A172 (cell line): ENCODE results near the gene DNAAF5. TPM values are rescaled to one million over a fixed set of nuclear protein-coding genes. Genes with fewer than 3 reads are reported as not detected.

ENCODE experiments used
- DNase-seq: peaks from one replicate; pipeline ENCODE4 v3.0.0-alpha.2; 2015; ENCODE audit warnings: low spot score
- total RNA-seq: library from RNA; depleted of rRNA; stranded (reverse); fragments of >200 nt; shearing (Covaris generic); gene quantifications from 2 replicates; pipeline ENCODE4 v1.2.3, GENCODE V29; 2014

The DNAAF5 gene
- total RNA-seq, 1 experiment from 2014 or later: 95.9 TPM

DNA sequence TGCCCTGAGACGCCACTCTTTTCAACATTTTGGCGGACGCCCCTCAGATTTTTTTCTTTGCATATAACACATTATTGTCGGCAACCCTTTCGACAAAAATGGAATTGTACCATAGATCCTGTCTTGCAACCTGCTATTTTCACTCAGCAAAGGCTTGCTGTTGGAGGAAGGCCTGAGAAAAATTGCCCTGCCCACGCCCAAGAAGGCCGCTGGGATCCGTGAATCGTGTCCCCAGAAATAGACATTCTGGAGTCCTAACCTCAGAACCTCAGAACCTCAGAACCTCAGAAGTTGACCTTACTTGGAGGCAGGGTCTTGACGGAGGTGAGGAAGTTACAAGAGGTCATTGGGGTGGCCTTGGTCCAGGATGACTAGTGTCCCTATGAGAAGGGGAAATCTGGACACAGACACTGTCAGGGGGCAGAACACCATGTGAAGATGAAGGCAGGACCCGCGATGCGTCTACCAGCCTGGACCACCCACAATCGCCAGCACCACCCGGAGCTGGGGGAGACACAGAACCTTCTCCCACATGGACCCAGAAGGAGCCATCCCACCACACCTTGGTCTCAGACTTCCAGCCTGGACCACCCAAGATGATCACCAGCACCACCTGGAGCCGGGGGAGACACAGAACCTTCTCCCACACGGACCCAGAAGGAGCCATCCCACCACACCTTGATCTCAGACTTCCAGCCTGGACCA lies 19.1 kb upstream of the DNAAF5 start:
- DNase-seq: no peak

DNA sequence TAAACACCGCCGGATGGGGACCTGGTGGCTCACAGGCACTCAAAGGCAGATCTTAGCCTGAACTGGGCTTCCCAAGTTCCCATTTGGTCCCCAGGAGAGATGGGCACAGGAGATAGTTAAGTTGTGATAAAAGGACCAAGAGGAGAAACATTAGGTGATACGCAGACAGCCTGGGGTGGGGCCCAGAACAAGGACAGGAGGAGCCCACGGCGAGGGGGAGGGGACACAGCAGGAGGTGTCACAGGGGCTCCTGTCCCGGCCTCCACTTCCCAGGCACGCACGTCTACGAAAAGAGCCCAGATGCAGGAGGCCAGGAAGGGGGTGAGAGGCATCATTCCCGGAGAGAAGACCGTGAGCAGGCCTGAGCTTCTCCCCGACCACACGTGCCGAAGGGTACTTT lies 16.3 kb upstream of the DNAAF5 start:
- no peak for DNase-seq

DNA sequence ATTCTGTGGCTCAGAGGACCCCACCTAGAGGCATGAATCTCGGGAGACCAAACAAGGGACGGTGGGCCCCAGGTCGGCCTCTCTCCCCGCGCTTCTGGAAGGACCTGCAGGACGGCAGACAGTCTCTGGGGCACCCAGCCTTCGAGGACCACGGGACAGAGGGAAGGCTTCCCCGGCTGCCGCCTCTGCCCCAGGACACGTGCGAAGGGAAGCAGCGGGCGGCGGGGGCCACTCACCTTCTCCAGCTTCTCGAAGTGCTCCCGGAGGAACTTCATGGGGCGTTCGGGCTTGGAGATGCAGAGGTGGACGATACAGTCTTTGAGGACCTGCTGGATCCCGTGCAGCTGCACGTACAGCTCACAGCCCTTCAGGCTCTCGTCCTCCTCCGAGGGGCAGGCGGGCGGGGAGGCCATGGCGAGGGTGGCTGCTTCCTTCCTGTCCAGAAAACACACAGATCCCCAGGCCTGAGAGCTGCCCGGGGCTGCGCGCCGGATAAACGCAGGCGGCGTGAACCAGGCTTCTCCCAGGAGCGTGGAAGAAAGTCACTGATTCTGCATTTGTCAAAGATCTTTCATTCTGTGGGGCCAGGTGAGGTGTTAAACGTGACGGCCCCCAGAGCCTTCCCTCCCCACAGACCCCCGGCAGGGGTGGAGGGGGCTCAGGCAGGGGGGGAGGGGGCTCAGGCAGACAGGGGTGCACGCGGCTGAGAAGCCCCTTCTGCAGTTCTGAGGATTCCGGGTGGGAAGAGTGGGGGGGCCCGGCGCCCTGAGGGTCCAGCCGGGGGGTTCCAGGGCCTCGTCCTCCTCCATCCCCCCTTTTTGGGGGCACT lies 15.2 kb upstream of the DNAAF5 start:
- no peak for DNase-seq

DNA sequence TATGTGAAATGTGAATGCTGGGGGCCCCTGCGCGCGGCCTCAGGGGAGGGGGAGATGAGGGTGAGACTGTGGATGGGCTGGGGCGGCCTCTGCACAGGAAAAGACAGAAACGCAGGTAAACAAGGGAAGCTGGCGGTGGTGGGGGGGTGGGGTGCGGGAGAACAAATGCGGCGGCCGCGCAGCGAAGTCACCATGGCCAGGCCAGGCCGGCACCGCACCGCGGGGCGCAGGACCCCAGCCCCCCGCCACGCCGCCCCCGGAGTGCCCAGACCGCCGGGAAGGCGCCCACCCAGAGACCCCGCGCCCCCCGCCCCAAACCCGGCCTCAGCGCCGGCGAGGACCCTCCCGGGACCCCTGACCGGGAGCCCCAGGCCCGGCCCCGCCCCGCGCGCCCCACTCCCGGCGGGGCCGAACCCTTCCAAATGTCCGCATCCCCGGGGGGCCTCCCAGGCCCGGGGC lies 14.5 kb upstream of the DNAAF5 start:
- no peak for DNase-seq

DNA sequence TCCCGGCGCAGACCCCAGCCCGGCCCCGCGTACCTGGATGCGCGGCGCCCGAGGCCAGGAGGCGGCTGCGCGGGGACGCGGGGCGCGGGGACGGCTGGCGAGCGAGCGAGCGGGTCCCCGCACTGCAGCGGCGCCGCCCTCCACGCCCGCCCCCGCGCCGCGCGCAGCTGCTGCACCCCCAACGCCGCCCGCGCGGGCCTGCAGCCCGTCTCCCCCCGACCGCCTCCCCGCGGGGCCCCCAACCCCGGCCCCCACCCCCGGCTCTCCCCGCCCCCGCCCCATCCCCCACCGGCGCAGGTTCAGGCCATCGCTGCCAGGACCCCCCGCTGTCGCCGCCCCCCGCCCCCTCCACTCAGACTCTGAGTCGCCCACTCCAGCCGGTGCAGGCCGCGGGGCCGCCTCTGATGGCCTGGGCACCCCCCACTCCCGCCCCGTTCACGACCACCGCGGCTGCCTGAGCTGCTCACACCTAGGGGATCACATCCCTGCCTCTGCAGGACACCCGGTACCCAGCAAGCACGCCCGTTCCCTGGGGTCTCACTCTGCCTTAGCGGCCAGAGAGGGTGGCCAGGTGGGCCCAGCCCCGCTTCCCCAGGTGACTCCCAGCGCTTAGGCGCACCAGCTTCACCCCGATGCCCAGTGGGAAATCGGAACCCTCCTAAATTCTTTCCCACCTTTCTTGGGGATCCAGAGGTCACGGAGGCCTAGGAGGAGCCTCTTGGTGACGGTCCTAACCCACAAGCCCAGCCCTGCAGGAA lies 13.9 kb upstream of the DNAAF5 start:
- DNase-seq: no peak

DNA sequence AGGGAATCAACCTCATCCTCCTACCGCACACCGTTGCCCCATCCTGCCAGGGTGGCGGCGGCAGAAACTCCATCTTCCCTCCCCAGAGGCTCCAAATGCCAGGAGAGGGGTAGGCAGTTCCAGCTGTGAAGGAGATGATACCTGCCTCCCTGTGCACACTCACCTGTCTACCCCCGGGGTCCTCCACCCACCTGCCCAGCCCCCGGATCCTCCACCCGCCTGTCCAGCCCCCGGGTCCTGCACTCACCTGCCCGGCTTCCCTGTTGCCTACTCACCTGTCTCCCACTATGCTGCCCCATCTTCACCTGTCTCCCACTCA lies 13.4 kb upstream of the DNAAF5 start:
- no peak for DNase-seq

DNA sequence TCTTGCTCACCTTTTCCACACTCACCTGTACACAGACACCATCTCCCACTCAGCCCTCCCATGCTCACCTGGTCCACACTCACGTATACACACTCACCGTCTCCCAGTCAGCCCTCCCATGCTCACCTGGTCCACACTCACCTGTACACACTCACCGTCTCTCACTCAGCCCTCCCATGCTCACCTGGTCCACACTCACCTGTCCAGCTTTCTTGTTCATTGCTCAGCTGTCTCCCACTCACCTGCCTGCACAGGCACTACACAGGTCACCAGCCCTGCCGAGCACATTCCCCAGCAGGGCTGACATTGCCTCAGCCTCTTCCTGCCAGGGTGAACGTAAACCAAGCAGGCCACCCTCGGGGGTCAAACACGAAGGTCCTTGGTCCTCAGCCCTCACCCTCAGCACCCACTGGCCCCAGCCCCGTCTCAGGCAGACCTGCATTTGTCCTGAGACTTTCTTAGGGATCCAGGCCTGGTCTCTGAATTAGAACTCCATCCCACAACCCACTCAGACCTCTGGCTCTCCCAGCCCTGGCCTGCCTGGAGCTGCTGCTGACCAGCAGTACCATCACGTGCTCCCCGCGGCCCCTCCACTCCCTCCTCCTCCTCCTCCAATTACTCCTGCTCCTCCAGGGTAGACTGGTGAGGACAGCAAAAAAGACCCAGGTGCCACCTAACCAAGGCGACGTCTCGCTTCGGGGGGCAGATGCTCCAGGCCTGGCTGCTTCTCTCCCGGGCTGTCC lies 12.8 kb upstream of the DNAAF5 start:
- DNase-seq: no peak

DNA sequence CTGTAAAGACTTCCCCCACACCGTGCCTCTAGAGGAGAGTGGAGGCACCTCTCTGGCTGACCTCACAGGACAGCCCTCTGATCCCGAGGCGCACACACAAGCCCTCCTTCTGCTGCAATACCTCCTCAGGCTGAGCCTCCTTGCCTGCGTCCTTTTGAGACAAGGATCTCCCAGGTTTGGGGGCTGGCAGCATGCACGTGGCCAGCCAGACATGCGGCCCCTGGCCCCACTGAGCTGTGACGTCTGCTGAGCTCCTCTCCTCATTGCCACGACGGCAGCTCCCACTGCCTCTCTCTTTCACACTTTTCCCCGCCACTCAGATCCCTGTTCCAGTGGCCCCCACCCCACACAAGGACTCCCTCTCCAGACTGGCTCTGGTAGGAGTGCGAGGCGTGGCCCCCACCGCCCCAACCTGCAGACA lies 12.2 kb upstream of the DNAAF5 start:
- no peak for DNase-seq

DNA sequence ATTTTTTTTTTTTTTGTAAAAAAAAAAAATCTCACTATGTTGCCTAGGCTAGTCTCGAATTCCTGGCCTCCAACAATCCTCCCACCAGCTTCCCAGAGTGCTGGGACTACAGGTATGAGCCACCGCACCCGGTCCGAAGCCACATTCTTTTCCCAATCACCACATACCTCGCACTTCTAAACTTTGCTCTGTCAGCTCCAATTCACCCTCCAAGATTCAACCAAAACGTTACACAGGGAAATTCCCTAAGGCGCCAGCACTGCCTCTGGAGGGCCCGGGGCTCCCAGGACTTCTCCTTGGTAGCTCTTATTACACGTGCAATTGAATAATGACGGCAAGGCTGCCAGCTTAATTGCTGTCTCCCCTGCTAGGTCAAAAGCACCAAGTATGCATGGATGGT lies 10.3 kb upstream of the DNAAF5 start:
- no peak for DNase-seq

DNA sequence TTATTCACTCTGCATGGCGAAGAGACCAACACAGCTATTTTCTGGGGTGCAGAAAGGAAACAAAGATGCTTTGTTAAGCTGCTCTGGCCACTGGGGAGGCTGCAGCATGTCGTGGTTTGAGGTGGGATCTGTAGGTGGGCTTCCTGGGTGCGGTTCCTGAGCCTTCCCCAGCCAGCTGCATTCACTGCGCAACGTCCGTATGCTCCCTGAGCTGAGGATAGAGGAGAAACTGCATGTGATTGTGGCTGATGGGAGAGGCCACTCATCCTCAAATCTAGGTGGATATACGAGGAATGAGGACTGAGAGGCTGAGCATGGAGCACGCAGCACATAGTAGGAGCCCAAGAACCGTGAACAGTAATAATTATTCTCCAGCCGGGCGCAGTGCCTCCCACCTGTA lies 9.9 kb upstream of the DNAAF5 start:
- no peak for DNase-seq

DNA sequence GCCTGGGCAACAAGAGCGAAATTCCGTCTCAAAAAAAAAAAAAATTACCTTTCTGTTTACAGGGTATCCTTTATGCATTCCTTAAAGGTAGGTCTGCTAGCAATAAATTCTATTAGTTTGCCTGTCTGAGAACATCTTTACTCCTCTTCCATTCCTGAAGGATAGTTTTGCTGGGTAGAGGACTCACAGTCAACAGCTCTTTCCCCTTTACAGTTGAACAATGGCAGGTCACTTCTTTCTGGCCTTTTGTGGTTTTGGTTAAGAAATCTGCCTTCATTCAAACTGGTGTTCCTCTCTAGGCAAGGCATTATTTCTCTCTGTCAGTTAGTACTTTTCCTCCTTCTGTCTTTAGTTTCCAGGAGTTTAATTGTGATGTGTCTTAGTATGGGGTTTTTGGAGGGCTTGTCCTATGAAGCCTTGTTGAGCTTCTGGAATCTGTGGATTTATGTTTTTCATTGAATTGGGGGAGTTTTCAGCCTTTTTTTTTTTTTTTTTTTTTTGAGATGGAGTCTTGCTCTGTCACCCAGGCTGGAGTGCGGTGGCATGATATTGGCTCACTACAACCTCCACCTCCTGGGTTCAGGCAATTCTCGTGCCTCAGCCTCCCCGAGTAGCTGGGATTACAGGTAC lies 4.8 kb upstream of the DNAAF5 start:
- peak; percentile 22 for DNase-seq

DNA sequence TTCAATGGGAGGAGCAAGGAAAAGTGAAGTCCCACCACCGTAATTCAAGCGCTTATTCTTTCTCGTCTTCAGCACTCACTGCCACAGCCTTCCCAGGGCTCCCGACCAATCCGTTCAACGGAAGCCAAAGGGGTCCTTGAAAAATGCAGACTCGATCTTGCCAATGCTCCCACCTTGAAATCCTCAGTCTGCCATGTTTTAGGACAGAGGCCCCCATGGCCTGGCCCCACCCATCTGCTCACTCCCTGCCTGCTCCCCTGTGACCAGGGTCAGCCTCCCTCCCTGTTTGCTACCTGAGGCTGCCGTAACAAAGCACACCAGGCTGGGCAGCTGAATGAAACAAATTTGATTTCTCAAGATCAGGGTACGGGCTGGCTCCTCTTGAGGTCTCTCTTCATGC lies 3.0 kb upstream of the DNAAF5 start:
- DNase-seq: no peak

DNA sequence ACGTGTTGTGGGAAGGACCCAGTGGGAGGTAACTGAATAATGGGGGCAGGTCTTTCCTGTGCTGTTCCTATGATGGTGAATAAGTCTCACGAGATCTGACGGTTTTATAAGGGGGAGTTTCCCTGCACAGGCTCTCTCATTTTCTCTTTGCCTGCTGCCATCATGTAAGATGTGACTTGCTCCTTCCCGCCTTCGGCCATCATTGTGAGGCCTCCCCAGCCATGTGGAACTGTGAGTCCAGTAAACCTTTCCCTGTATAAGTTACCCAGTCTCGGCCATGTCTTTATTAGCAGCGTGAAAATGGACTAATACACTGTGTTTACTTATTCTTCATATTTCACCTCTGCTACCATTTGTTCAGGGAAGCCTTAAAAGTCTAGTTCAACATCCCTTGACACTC lies 2.2 kb upstream of the DNAAF5 start:
- DNase-seq: no peak

DNA sequence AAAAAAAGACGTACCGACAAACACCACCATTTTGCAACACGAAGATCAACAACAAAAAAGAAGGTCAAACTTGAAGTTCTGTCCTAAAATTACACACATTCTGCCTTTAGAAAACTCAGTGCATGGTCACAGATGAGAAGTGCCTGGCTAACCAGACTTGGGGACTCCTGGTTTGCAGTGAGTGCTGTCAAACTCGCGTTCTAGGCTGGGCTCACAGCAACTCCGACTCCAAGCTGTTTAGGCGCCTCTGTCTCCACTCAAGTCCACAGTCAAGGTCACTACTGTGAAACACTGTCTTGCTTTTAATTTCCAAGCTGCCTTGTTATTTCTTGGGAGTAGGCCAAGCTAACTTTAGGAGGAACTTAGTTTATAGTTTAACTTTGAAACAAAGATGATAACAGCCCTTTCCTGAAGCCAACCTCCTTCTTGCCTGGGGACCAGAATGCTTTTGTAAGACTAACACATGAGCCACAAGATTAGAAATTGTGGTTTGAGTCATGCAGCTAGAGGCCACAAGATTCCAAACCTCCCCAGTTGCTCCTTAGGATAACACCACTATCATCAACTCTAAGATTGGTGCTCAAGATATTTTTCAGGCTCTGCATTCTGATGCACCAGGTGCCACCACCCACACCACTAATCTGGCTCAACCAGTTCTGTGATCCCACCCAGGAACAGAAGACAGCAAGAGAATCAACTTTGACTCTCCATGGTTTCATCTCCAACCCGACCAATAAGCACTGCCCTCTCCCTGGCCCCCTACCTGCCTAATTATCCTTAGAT lies 1.1 kb upstream of the DNAAF5 start:
- peak; percentile 57 for DNase-seq

DNA sequence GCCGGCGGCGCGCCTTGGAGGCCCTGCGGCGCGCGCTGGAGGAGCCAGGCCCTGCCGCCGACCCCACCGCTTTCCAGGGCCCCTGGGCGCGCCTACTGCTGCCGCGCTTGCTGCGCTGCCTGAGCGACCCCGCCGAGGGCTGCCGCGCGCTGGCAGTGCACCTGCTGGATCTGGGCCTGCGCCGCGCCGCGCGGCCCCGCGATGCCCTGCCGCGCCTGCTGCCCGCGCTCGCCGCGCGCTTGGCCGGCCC lies 280 bp downstream of the DNAAF5 start:
- no peak for DNase-seq

DNA sequence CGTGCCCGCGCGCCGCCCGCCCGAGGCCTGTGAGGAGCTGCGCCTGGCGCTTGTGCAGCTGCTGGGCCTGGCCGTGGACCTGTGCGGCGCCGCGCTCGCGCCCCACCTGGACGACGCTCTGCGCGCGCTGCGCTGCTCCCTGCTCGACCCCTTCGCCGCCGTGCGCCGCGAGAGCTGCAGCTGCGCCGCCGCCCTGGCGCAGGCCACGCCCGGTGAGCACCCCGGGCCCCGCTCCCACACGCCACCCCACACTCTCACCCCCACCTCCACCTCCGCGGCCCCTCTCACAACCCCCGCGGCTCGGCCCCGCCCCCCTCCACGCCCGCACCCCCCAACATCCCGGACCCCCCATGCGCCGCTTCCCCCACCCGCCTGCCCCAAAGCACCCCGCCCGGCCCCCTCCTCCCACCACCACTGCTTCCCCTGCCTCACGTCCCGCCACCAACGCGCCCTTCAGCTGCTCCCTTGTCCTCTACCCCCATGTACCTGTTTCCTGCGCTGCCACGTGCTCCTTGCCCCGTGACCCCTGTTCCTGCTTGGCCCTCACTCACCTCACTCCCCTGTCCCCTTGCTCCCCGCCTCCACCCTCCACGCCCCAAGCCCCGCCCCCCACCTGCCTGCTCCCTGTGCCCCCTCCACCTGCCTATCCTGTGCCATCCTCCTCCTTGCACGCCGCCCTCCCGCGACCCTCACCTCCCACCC lies 756 bp downstream of the DNAAF5 start, which contains the start of gene PRKAR1B:
PRKAR1B (minus strand) TSS at position 178 of the 702 bp plus-strand sequence. CDS start 15,776 bp downstream, outside the sequence.
- no peak for DNase-seq

DNA sequence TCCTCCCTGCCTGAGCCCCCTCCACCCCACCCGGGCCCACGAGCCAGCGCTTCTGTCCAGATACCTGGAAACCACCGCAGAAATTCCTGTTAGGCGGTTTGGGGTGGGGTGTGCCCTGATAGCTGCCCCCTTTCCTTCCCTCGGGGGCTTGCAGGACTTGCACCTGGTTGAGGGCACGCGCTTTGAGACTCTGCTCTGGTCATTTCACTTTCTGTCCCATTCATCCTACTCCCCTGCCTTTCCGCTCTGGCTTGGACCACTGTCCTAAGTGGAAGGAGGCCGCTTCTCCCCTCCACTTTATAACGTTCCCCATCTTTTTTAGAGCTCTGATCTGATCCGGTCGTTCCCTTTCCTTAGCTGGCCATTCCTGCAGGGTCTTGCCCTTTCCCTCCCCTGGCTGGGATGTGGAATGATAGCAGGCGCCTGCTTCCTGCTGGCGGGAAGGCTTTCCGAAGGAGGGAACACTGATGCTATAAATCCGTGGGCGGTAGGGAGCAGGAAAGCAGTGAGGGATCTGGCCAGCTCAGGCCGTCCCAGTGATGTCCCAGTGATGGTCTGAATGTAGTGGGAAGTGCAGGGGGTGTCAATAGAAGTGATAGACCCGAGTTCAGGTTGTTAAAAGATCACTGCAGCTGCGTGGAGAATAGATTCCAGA lies 1.4 kb downstream of the DNAAF5 start:
- DNase-seq: no peak

DNA sequence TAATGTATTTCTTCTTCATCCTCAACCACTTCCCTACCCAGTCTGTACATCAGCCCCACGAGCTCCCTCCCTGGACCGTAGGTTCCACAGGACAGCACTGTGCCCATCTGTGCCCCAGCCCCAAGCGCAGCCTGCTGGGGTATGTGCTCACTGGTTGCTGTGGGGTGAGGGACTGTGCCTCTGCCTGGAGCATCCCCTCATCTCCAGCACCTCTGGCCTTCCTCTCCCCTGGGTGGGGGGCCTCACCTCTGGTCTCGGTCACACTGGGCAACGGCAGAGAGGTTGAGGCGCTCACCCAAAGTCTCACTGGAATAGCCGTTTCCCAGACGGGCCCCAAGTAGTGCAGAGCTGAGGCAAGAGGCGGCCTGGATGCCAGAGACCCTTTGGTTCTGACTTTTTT lies 2.1 kb downstream of the DNAAF5 start:
- DNase-seq: no peak

DNA sequence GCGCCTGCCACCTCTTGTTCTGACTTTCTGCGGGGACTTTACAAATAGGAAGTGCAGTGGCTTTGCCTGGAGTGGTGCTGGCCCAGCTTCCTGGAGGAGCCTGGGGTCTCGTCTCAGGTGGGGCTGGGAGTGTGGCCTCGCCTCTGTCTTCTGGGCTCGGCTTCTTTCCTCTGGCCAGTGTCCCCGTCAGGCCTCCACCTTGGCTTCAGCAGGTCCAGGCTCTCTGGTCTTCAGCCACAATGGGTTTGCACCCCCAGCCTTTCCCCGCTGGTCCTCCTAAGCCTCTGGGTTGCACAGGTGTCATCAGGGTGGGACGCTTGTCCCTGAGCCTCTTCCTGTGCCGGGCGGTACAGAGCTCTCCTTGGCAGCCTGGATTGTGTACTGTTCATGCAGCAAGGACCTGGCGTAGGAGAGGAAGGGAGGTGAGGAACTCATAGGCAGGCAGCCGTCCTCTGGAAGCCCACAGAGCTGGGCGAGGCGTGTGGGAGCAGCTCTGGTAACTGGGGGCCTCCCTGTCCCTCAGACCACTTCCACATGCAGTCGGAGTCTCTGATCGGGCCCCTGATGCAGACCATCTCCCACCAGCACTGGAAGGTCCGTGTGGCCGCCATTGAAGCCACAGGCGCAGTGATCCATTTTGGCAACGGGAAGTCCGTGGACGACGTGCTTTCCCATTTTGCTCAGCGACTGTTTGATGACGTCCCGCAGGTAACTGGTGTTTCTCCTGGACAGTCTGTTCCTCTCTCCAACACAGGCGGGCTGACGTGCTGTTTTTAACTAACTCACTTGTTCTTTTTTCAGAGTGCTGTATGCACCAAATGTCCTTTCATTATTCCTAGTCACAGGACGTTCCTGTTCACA lies 2.9 kb downstream of the DNAAF5 start:
- no peak for DNase-seq
